ENCODE measurements around the gene PPP2R2C.

Gene PPP2R2C

DNA sequence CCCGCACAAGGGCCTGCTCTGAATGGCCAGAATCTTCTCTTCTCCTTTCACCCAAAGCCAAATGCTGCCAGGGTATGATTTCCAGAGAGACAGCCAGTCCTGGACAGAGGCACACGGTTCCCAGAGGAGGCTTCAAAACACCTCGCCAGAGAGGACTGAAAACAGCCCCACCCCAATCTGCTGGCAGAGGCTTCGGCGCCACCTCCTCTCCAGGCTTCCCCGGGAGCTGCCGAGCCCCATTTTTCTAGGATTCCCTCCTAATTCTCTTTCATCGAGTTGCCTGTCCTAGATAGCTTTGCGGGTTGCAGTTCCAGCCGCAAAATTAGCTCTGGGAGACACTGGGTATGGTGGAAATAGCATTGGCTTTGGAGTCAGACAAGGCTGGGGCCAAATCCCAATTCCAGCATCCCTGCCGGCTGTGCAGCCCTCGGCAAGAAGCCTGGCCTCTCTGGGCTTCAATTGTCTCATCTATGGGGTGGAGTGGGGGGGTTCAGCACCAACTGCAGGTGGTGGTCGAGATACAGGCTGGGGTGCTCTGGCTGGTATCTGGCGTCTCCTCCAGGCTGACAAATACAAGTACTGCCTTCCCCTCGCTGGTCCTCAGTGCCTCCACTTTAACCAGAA, 22.6 kb downstream of the PPP2R2C start:
- no peak overlapping the region for H3K4me3 ChIP-seq (ENCODE audit: low read depth, low read length)

DNA sequence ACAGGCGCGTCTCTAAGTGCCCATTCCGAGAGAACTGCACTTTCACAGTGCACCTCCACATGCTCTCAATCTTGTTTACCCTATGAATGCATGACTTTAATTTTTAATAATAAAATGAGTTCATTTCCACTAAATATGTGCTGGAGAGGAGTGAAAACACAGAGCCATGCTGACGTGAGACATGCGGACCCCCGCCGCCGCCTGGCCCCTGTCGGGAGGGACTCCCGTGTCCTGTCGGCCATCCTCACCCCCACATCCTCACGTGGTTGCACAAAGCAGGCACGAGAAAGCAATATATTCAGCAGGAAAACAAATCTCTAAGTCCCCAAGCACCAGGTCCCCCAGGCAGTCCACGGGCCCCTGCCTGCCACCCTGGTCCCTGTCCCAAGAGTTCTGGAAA, 23.1 kb downstream of the PPP2R2C start:
- H3K4me3 ChIP-seq (ENCODE audit: low read depth, low read length), result no peak overlapping the region

DNA sequence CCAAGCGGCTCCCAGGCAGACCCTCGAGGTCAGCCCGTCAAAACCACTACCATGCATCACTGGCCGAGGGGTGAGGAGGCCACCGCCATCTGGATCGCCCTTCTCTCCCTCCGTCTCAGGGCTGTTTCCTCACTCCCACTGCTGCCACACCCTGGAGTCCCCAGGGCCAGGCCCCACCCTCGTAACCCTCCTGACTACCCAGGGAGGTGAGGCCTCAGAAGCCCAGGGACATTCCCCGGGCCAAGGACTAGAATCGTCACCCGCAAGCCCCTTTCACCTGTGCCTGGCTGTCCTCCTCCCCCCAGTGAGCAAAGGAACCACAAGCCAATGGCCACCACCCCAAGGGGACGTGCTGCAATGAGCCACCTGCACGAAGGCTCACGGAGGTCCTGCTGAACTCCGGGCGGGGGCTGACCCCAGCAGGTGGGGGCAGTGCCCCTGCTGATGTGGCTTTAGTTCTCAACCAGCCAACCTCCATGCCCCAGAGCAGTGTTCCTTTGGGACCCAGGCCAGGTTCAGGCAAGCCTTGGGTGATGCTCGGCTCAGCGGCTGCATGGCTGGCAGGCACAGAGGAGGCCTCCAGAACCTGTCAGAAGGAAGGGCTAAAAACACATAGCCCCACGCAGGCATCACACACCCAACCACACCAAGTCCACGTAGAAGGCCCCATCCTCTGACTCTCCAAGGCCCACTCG, 23.8 kb downstream of the PPP2R2C start:
- no peak overlapping the region for H3K4me3 ChIP-seq (ENCODE audit: low read depth, low read length)

DNA sequence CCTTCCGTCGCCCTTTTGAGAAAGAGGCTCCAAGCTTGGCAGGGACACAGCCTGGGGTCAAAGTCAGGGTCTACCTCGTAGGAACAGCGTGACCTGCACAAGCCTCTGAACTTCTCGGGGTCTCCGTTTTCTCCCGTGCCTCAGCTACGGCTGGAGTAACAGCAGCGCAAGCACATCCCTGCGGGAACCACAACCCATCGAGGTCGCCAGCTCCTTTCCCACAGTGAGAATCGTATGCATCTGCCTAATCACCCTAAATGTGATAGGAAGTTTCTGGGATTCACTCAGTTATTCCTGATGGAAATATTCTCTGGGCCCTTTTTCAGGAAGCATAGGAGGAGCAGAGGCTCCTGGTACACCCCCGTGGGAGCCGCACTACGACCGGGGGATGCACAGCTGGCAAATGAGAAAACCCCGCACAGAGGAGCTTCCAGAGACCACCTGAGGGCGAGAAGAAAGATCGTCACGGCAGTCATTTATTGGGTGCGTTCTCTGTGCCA, 24.7 kb downstream of the PPP2R2C start:
- H3K4me3 ChIP-seq (ENCODE audit: low read depth, low read length), result no peak overlapping the region

DNA sequence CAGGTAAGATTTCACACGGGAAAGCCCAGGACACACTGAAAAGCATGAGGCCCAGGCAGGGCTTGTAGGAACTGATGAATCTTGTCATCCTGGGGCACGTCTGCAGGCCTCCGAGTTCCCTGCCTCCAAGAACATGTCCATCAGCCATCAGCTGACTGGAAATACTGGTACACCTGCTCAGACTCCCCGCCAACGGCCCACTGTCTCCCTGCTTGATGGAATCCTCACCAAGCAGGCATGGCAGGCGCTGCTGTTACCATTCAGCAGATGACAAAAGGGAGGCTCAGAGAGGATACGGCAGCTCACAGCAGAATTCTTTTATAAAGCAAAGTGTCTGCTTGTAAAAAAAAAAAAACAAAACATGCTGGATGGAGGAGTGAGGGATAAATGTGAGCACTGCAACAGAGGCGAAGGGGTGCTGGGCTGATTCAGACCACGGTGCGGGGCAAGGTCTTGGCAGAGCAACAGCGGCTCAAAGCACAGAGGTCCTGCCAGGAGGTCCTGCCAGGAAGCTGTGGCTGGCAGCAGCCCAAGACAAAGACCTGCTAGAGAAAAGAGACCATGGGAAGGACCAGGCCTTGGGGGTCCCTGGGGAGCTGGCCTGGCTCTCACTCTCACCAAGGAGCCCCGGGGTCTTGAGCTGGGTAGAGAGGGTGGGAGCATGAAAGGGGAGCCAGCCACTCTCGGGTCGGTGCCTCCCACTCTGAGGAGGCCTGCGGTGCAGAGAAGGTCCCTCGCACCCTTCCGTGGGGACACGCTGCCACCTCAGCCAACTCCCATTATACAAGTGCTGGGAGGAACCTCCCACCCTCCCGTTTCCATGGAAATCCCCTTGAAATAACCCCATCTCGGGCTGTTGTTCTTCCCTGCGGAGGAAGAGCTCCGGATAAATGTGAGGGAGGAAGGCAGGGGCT, 25.6 kb downstream of the PPP2R2C start:
- H3K4me3 ChIP-seq (ENCODE audit: low read depth, low read length), result no peak overlapping the region

DNA sequence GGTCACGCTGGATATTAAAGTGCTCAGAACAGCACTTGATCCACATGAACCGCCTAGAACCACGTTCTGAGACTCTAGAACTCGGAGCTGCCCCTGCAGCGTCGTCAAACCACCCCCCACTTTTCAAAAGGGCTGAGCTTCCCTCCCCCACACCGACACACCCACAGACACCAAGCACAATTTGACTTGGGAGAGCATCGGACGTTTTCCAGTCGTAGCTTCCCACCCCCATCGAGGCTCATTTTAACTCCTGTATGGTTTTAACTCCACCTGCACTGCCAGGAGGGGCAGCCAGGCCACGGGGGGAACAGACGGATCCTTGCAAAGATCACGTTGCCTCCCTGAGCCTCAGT, 26.3 kb downstream of the PPP2R2C start:
- H3K4me3 ChIP-seq (ENCODE audit: low read depth, low read length), result no peak overlapping the region

DNA sequence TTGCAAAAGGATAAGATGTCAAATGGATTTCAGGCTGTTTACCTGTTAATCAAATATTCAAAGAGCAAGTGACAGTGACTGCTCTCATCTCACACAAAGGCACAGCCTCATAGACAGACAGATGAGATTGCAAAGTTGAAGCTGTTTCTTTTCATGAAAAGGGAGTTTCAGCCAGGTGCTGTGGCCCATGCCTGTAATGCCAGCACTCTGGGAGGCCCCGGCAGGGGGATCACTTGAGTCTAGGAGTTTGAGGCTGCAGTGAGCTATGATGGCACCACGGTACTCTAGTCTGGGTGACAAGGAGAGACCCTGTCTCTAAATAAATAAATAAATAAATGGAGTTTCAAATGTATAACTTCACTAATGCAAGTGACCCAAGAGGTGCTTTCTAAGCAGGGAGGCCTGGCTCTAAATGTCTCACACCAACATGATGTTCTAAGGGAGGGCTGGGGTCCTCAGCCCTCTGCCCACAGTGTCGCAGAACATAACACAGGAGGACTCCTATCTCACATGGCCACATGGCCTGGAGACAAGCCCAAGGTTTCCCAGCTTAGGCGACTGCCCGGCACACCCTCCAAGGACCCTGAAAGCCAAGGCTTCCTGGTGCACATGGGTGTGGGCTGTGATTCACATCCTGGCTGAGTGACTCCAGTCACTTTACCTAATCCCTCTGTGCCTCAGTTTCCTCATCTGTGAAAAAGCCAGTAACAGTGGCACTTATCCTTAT, 26.8 kb downstream of the PPP2R2C start:
- H3K4me3 ChIP-seq (ENCODE audit: low read depth, low read length), result no peak overlapping the region

DNA sequence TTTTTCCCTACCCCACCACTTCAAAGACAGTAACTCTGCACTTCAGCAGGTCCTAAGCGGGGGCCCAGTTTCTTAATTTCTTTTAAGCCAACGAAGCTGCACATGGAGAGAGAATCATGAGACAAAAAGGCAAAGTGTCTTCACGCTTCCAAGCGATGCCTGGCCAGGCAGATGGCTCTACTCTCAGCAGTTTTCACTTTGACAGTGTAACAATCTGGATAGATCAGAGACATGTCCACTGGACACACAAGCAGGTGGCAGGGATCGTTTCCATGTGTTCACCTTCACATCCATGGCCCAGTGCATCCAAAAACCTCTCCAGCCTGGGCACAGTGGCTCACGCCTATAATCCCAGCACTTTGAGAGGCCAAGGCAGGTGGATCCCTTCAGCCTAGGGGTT, 27.8 kb downstream of the PPP2R2C start:
- H3K4me3 ChIP-seq (ENCODE audit: low read depth, low read length), result no peak overlapping the region

DNA sequence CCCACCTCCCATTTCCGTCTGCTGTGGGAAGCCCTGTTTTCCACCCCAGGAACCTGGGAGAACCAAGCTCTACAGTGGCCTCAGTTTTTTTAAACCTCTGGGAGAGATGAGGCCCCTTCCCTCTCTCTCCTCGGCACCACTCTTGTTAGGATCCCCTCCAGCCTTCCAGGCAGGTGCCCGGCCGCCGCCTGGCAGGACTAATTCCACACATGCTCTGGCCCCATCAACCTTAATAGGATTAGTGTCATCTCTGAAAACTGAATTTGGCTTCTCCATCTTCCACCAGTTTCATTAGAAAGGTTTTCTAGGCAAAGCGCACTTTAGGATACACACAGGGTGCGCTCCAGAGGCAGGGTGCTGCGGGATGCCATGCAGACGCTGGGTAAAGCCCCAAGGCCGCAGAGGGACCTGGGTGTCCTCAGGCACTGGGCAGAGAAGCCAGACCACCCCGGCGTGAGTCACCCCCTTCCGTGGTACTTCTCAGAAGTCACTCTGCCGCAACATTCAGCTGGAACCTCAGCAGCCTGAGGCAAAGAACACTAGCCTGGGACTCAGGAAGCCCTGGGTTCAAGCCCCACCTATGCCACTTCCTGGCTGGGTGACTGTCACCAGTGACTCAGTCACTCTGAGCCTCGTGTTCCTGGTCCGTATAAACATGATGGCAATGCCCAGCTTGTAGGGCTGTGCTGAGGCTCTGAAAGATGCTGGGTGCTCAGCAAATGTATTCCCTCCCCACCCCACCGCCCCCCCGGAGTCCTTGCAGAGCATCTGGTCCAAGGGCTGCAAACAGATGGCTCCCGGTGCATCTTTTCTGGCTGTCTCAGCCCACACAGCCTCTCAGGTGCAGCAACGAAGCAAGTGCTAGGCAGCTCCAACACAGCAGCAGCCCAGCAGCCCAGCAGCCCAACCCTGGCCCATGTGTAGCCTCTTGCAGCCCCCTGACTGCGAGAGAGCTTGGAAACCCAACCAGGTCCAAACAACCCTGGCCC, 29.1 kb downstream of the PPP2R2C start:
- H3K4me3 ChIP-seq (ENCODE audit: low read depth, low read length), result no peak overlapping the region

DNA sequence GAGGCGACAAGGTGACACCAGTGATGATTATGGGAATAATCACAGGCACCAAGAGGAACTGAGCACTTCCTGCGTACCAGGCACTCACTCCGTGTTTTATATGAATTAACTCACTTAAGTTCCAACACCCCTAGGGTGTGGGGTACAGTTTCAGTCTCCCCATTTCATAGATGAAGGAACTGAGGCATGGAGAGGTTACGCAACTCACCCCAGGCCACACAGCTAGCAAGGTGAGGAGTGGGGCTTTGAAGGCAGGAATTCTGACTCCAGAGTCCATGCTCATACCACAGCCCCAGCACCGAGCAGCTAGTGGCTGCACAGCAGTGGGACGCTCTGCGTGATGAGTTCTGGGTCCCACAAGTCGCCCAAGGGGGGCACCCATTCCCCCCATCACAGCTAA, 29.9 kb downstream of the PPP2R2C start:
- no peak overlapping the region for H3K4me3 ChIP-seq (ENCODE audit: low read depth, low read length)

DNA sequence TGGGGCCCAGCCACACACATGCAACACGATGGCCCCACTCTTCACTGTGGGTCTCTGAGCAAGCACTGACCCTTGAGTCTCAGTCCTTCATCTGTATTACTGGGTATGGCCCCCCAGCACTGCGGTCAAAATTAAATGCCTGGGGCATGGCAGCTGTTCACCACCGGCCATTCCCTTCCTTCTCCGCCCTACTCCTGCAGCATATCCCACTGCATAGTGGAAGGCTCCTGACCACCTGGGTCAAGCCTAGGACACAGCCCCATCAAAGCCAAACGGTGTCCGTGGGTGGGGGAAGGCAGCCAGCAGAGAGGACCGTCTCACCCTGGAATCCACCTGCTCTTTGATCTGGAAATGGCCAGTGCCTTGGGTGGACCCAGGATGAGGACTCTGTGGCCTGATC, 30.7 kb downstream of the PPP2R2C start:
- H3K4me3 ChIP-seq (ENCODE audit: low read depth, low read length), result no peak overlapping the region

DNA sequence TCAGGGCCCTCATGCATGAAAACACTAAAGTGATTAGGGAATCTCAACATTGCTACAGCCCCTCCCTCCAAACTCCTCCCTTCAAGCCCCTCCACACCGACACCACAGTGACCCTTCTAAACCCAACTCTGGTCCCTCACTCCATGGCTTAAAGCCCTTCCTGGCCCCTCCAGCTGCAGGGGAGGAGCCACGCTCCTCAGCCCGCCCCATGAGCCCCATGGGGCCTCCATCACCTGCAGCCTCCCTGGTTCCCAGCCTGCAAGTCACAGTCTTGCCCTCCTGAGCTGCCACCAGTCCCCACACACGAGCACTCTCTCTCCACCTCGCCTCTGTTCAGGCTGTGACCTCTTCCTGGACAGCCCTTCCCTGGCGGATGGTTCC, 31.2 kb downstream of the PPP2R2C start:
- no peak overlapping the region for H3K4me3 ChIP-seq (ENCODE audit: low read depth, low read length)

DNA sequence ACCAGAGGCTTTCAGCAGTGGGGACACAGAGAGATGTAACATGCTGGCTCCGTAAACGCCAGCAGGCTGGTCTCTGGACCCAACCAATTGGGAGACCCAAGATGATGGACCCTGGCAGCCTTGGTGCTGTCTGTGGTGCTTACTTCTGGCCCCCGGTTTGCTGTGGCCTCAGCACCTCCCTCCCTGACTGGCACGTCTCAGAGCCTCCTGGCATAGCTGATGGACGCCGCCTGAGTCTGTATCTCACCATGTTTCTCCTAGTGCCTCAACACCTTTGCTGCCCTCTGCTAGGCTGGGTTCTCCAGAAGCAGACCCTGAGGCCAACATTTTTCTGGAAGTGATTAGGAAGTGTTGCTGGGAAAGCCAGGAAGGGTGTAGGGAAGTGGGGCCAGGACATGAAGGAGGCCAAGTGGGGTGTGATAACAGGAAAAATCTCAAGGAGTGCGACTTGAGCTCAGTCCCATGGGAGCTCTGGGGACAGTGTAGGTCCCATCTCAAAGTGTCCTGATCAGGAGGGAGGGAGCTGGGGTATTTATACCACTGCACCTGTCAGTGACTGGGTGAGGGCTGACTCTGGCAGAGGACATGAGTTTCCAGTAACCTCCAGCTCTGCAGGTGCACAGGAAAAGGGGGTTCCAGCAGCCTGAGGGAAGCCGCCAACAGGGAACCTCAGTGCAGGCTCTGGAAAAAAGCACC, 31.8 kb downstream of the PPP2R2C start:
- H3K4me3 ChIP-seq (ENCODE audit: low read depth, low read length), result no peak overlapping the region

DNA sequence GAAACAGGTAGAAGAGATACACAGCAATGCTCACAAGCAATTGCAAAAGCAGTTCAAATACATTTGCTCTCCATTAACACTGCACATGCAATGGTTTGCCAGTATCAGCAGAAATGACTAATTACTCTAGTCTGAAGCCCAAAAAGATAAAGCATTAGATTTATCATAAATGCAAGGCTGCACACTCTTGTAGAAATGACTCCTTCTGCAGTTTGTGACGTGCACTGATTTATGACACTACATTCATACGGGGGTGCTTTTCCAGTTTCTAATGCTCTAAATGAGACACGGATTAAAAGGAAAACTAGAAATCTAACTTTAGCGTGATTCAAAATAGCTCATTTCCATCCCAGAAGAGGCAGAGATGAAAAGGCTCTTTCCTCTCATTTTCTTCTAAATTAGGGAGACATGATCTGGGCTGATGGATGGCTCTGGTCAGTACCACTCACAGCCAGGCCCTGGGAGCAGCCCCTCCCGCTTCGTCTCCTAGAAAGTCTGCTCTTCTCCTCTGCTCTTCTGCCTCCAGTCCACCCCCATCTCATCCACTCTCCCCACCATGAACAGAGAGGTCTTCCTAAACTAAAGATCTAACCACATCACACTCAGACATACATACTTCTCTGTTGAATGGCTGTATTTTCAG, 33.2 kb downstream of the PPP2R2C start:
- H3K4me3 ChIP-seq (ENCODE audit: low read depth, low read length), result no peak overlapping the region

DNA sequence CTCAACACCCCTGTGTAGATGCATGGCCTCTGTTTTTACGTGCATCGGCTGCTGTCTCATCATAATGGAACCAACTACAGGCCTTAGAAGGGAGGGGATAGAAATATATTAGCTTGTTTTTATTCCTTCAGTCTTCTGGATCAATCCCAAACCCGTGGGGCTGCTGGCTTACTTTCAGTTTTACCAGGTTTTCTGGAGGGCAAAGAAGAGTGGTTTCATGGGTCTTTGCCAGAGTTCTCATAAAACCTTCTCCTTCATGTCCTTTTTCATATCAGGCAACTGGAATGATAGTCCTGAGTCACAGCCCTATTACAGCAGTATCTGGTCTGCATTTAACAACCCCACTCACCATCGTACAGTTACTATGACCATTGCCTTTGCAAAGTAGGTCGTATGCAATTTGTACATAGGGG, 34.6 kb downstream of the PPP2R2C start:
- H3K4me3 ChIP-seq (ENCODE audit: low read depth, low read length), result no peak overlapping the region

DNA sequence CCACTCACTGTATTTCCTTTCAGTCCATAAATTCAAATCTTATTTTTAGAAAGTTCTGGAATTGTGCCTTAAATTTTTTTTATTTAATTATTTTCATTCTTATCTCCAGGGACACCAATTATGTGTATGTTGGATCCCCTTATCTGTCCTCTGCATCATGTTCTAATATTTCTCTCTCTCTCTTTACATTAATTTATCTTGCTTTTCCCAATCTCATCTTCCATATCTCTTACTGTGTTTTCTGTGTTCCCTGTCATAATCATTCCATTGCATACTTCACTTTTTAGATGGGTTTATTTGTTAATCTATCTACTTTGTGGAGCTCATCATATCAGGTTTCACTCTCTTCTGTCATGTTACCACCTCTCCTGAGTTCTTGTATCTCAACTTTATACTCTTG, 37.4 kb downstream of the PPP2R2C start:
- no peak overlapping the region for H3K4me3 ChIP-seq (ENCODE audit: low read depth, low read length)

DNA sequence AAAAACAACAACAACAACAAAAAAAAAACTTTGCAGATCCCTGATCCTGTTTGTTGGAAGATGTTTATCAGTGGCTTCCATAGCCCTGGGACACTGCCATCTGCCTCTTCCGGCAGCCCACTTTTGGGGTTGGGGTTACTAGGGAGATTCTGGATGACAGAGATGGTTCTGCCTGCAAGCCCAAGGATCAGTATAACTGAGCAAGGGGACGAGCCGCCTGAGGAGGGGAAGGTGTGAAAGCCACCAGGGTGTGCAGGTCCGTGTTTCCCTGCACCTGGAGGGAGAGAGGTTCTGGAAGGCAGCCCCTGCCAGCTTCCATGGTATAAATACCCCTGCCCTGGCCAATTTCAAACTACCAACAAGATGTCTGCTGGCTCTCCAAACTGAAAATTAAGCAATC, 41.5 kb downstream of the PPP2R2C start:
- no peak overlapping the region for H3K4me3 ChIP-seq (ENCODE audit: low read depth, low read length)

DNA sequence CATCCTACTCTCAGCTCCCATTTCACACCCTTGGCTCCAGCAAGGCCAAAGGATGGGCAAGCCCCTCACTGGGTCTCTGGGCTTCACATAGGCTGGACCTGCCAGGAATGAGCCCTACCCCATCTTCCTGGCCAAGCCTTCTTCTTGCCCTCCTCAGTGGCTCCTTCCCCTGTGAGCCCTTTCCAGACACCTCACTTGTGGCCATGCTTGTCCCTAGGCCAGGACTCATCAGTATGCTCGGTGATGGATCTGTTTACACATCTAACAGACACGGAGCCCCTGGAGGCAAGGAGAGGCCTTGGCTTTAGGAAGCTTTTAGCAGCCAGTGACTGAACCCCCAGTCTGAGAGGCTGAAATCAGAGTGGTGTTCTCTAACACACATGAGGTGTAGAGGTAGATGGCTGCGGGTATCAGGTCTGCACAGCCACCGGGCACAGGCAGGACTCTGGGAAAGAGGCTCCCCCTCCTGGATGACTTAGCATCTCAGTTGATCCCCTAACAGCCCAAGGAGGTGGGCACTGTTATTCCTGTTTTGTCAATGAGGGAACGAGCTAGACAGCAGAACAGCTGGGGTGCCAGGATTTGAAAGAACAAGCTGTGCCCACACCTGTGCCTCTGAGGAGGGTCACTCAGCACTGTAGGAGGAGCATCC, 44.8 kb downstream of the PPP2R2C start:
- no peak overlapping the region for H3K4me3 ChIP-seq (ENCODE audit: low read depth, low read length)
